ENCODE measurements around the gene SDK2.

SDK2 gene

GRCh38 chr17:73623818-73624217, 20.4 kb downstream of the SDK2 start:
- Histone ChIP-seq H3K79me1 (ENCODE audit: low read depth, low read length) (peaks cover 21% of the 10 kb centered on the region), H3K27me3 (ENCODE audit: control insufficient read depth in 3 of 3, insufficient read depth in 3 of 3, low read depth in 1 of 3, low read length in 3 of 3) (no peaks in the 10 kb centered on the region), H2AK5ac (ENCODE audit: low read depth, low read length) (peak overlapping the region; percentile 41), H3K4me2 (ENCODE audit: insufficient read depth, low read length, poor library complexity, severe bottlenecking) (no peak overlapping the region), H3K14ac (ENCODE audit: low read length) (no peak overlapping the region), H2BK15ac (ENCODE audit: low read length) (no peak overlapping the region), H3K18ac (ENCODE audit: low read length) (peak overlapping the region; percentile 12), H2BK120ac (ENCODE audit: low read depth, low read length) (no peak overlapping the region), H2BK5ac (ENCODE audit: low read length) (peak overlapping the region; percentile 29), H3K4me1 (ENCODE audit: control insufficient read depth in 2 of 2, insufficient read depth in 1 of 2, low read depth in 1 of 2, low read length in 2 of 2) (peaks cover 16 to 28% of the 10 kb centered on the region in 2 donors), H3K9me3 (replicated peaks in 1 of 2; ENCODE audit: control insufficient read depth in 2 of 2, insufficient read depth in 1 of 2, low read depth in 1 of 2, low read length in 2 of 2) (peaks cover 11 to 20% of the 10 kb centered on the region in 2 donors), H3K4ac (ENCODE audit: low read length) (no peak overlapping the region), H2AFZ (ENCODE audit: low read length) (no peak overlapping the region), H3K27ac (replicated peaks; ENCODE audit: low read length) (no peak overlapping the region), H3K23ac (ENCODE audit: low read depth, low read length, poor library complexity) (no peak overlapping the region), H2BK12ac (ENCODE audit: low read length) (no peak overlapping the region), H4K8ac (ENCODE audit: low read depth, low read length) (no peak overlapping the region), H3K36me3 (replicated peaks in 1 of 2; ENCODE audit: control insufficient read depth in 2 of 2, insufficient read depth in 2 of 2, low read length in 2 of 2) (peaks cover 0 to 5% of the 10 kb centered on the region in 2 donors), H4K91ac (ENCODE audit: low read depth, low read length, poor library complexity) (no peak overlapping the region), H3K9ac (ENCODE audit: low read depth, low read length, poor library complexity) (no peak overlapping the region), H3K4me3 (ENCODE audit: low read length in 2 of 2) (no peak overlapping the region)
- WGBS, 2 donors (ENCODE audit: extremely low coverage in 2 of 2, insufficient read length in 2 of 2, insufficient replicate concordance in 1 of 2): no CpG with 5 or more reads among the region's 3 CpGs
- DNase-seq (ENCODE audit: low spot score): no peak

DNA sequence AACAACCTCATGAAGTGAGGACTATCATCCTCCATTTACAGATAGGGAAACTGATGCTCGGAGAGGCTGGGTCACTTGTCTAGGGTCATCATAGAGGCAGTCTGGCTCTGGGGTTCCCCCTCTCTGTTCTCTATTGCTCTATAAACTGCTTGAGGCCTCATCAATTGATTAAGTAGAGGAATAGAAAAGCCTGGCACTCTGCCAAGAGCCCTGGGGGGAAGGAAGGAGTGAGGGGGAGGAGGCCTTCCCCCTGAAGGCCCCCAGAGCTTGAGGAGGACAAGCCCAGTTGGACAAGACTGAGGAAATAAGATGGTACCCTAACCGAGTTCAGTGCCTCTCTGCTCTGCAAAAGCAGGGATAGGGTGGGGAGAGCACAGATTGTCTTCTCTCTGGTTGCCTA, 21.0 kb downstream of the SDK2 start:
- H4K91ac ChIP-seq (ENCODE audit: low read depth, low read length, poor library complexity): no peak overlapping the region

DNA sequence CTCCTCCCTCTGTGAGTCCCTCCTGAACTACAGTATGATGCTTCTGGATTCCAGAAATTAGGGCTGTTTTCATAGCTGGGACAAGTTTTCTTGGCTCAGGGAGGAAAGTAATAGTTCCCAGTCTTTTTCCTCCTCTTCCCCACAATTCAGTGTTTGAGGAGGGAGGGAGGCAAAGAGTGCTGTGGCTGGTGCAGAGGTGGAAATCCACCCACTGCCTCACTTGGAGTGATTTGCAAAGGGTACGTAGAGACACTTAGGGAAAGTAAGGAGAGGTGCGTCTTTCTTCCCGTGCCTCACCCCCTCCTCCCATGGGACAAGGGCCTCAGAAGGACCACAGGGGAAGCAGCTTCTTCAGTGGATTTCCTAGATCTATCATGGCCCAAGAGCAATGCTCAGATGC, 21.9 kb downstream of the SDK2 start:
- Histone ChIP-seq H3K23ac (ENCODE audit: low read depth, low read length, poor library complexity) (no peak overlapping the region), H2BK15ac (ENCODE audit: low read length) (no peak overlapping the region), H3K4ac (ENCODE audit: low read length) (no peak overlapping the region), H3K4me1 (ENCODE audit: control insufficient read depth in 2 of 2, insufficient read depth in 1 of 2, low read depth in 1 of 2, low read length in 2 of 2) (peaks cover 16 to 38% of the 10 kb centered on the region in 2 donors), H4K8ac (ENCODE audit: low read depth, low read length) (no peak overlapping the region), H4K91ac (ENCODE audit: low read depth, low read length, poor library complexity) (no peak overlapping the region), H3K18ac (ENCODE audit: low read length) (no peak overlapping the region), H2AFZ (ENCODE audit: low read length) (no peak overlapping the region), H3K27me3 (ENCODE audit: control insufficient read depth in 3 of 3, insufficient read depth in 3 of 3, low read depth in 1 of 3, low read length in 3 of 3) (no peaks in the 10 kb centered on the region), H3K4me2 (ENCODE audit: insufficient read depth, low read length, poor library complexity, severe bottlenecking) (no peak overlapping the region), H3K9ac (ENCODE audit: low read depth, low read length, poor library complexity) (no peak overlapping the region), H3K36me3 (replicated peaks in 1 of 2; ENCODE audit: control insufficient read depth in 2 of 2, insufficient read depth in 2 of 2, low read length in 2 of 2) (peaks cover 0 to 5% of the 10 kb centered on the region in 2 donors), H2BK12ac (ENCODE audit: low read length) (no peak overlapping the region), H3K27ac (replicated peaks; ENCODE audit: low read length) (no peak overlapping the region), H3K4me3 (ENCODE audit: low read length in 2 of 2) (no peak overlapping the region), H2BK5ac (ENCODE audit: low read length) (no peak overlapping the region), H3K79me1 (ENCODE audit: low read depth, low read length) (peaks cover 13% of the 10 kb centered on the region), H2BK120ac (ENCODE audit: low read depth, low read length) (no peak overlapping the region), H3K9me3 (replicated peaks in 1 of 2; ENCODE audit: control insufficient read depth in 2 of 2, insufficient read depth in 1 of 2, low read depth in 1 of 2, low read length in 2 of 2) (peaks cover 14 to 30% of the 10 kb centered on the region in 2 donors), H2AK5ac (ENCODE audit: low read depth, low read length) (no peak overlapping the region), H3K14ac (ENCODE audit: low read length) (no peak overlapping the region)
- DNase-seq (ENCODE audit: low spot score): no peak
- whole genome bisulfite sequencing, 2 donors (ENCODE audit: extremely low coverage in 2 of 2, insufficient read length in 2 of 2, insufficient replicate concordance in 1 of 2): no CpG with 5 or more reads among the region's 3 CpGs

More for the DNA sequence above, 21.0 kb downstream of the SDK2 start:
- no peak overlapping the region for H2AFZ ChIP-seq (ENCODE audit: low read length)
- H3K27me3 ChIP-seq (ENCODE audit: control insufficient read depth in 3 of 3, insufficient read depth in 3 of 3, low read depth in 1 of 3, low read length in 3 of 3): no peaks in the 10 kb centered on the region
- no CpG with 5 or more reads among the region's 2 CpGs for WGBS, 2 donors (ENCODE audit: extremely low coverage in 2 of 2, insufficient read length in 2 of 2, insufficient replicate concordance in 1 of 2)
- H3K27ac ChIP-seq (replicated peaks; ENCODE audit: low read length): no peak overlapping the region
- peaks cover 14 to 25% of the 10 kb centered on the region in 2 donors for H3K9me3 ChIP-seq (replicated peaks in 1 of 2; ENCODE audit: control insufficient read depth in 2 of 2, insufficient read depth in 1 of 2, low read depth in 1 of 2, low read length in 2 of 2)
- peak overlapping the region; percentile 41 for H2AK5ac ChIP-seq (ENCODE audit: low read depth, low read length)
- peaks cover 0 to 5% of the 10 kb centered on the region in 2 donors for H3K36me3 ChIP-seq (replicated peaks in 1 of 2; ENCODE audit: control insufficient read depth in 2 of 2, insufficient read depth in 2 of 2, low read length in 2 of 2)
- no peak overlapping the region for H3K14ac ChIP-seq (ENCODE audit: low read length)
- no peak for DNase-seq (ENCODE audit: low spot score)
- H3K4ac ChIP-seq (ENCODE audit: low read length): no peak overlapping the region
- H3K4me3 ChIP-seq (ENCODE audit: low read length in 2 of 2): no peak overlapping the region
- H2BK5ac ChIP-seq (ENCODE audit: low read length): peak overlapping the region; percentile 29
- H2BK15ac ChIP-seq (ENCODE audit: low read length): no peak overlapping the region
- no peak overlapping the region for H2BK120ac ChIP-seq (ENCODE audit: low read depth, low read length)
- H3K18ac ChIP-seq (ENCODE audit: low read length): peak overlapping the region; percentile 12
- peaks cover 16 to 30% of the 10 kb centered on the region in 2 donors for H3K4me1 ChIP-seq (ENCODE audit: control insufficient read depth in 2 of 2, insufficient read depth in 1 of 2, low read depth in 1 of 2, low read length in 2 of 2)
- H4K8ac ChIP-seq (ENCODE audit: low read depth, low read length): no peak overlapping the region
- no peak overlapping the region for H3K4me2 ChIP-seq (ENCODE audit: insufficient read depth, low read length, poor library complexity, severe bottlenecking)
- peak overlapping the region; percentile 60 for H2BK12ac ChIP-seq (ENCODE audit: low read length)
- H3K23ac ChIP-seq (ENCODE audit: low read depth, low read length, poor library complexity): no peak overlapping the region
- no peak overlapping the region for H3K9ac ChIP-seq (ENCODE audit: low read depth, low read length, poor library complexity)
- peaks cover 16% of the 10 kb centered on the region for H3K79me1 ChIP-seq (ENCODE audit: low read depth, low read length)

GRCh38 chr17:73621685-73622084, 22.6 kb downstream of the SDK2 start:
- no peak overlapping the region for H2AFZ ChIP-seq (ENCODE audit: low read length)
- peaks cover 0 to 5% of the 10 kb centered on the region in 2 donors for H3K36me3 ChIP-seq (replicated peaks in 1 of 2; ENCODE audit: control insufficient read depth in 2 of 2, insufficient read depth in 2 of 2, low read length in 2 of 2)
- no peaks in the 10 kb centered on the region for H3K27me3 ChIP-seq (ENCODE audit: control insufficient read depth in 3 of 3, insufficient read depth in 3 of 3, low read depth in 1 of 3, low read length in 3 of 3)
- no CpG with 5 or more reads among the region's 2 CpGs for WGBS, 2 donors (ENCODE audit: extremely low coverage in 2 of 2, insufficient read length in 2 of 2, insufficient replicate concordance in 1 of 2)
- H2BK12ac ChIP-seq (ENCODE audit: low read length): no peak overlapping the region
- peaks cover 21 to 44% of the 10 kb centered on the region in 2 donors for H3K4me1 ChIP-seq (ENCODE audit: control insufficient read depth in 2 of 2, insufficient read depth in 1 of 2, low read depth in 1 of 2, low read length in 2 of 2)
- no peak overlapping the region for H3K4me3 ChIP-seq (ENCODE audit: low read length in 2 of 2)
- no peak overlapping the region for H2AK5ac ChIP-seq (ENCODE audit: low read depth, low read length)
- H2BK120ac ChIP-seq (ENCODE audit: low read depth, low read length): no peak overlapping the region
- no peak overlapping the region for H3K4ac ChIP-seq (ENCODE audit: low read length)
- H2BK15ac ChIP-seq (ENCODE audit: low read length): no peak overlapping the region
- H2BK5ac ChIP-seq (ENCODE audit: low read length): no peak overlapping the region
- H4K8ac ChIP-seq (ENCODE audit: low read depth, low read length): no peak overlapping the region
- H3K9me3 ChIP-seq (replicated peaks in 1 of 2; ENCODE audit: control insufficient read depth in 2 of 2, insufficient read depth in 1 of 2, low read depth in 1 of 2, low read length in 2 of 2): peaks cover 14 to 30% of the 10 kb centered on the region in 2 donors
- no peak overlapping the region for H3K23ac ChIP-seq (ENCODE audit: low read depth, low read length, poor library complexity)
- no peak overlapping the region for H4K91ac ChIP-seq (ENCODE audit: low read depth, low read length, poor library complexity)
- H3K14ac ChIP-seq (ENCODE audit: low read length): no peak overlapping the region
- no peak overlapping the region for H3K9ac ChIP-seq (ENCODE audit: low read depth, low read length, poor library complexity)
- H3K18ac ChIP-seq (ENCODE audit: low read length): no peak overlapping the region
- no peak overlapping the region for H3K27ac ChIP-seq (replicated peaks; ENCODE audit: low read length)
- H3K4me2 ChIP-seq (ENCODE audit: insufficient read depth, low read length, poor library complexity, severe bottlenecking): no peak overlapping the region
- peaks cover 13% of the 10 kb centered on the region for H3K79me1 ChIP-seq (ENCODE audit: low read depth, low read length)
- DNase-seq (ENCODE audit: low spot score): no peak

Data from neuronal stem cell (in vitro differentiated cells).